ENCODE measurements around the gene PDLIM1.

The PDLIM1 gene

DNA sequence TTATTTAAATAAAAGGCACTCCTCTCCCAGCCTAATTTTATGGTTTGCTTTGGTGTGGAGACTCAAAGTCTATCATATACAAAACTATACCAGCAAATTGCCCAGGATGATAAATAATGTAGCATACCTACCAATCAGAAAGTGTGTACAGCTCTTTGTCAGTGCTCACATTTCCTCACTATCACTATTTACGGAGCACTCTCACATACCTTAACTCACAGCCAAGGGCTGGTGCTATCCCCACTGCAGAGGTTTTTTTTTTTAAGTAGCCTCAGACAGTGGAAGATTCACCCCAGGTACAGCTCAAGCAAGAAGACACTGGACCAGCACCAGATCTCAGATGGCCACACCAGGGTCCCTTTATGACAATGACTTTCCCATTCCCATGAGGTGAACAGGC lies 2.5 kb downstream of the PDLIM1 start:
- no peak for DNase-seq (ENCODE audit: low spot score)

DNA sequence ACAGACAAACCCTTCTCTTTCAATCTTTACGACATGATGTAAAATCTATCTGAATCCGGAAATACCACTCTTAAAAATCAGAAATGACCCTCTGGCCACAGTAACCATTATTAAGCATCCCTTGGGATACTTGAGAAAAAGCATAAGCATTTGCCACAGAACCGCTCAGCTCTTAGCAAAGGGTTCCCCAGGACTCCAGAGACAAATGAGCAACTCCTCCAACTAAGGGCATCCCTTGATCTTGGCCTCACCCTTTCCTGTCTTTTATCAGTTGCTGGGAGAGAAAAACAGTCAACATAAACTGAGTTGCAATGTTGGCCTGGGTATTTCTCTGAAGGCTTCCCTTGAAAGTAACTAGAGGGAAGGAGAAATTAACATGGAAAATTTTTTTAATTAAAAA lies 3.5 kb downstream of the PDLIM1 start:
- DNase-seq (ENCODE audit: low spot score): no peak

DNA sequence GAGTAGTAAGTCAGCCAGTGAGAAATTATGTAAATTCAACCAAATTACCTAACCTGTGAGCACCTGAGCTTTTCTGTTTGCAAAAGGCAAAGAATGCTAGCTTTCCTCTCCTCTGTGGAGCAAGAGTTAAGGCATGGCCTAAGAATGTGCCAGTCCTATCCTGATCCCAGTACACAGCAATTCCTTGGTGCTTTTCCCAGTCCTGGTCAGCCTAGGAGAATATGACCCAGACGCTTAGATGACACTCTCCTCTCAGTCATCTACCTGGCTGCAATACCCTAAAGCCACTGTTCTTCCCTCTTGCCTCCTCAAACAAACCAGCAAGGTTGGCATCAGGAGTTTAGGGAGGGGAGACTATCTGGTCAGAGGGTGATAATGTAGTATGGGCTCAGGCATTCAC lies 4.1 kb downstream of the PDLIM1 start:
- DNase-seq (ENCODE audit: low spot score): no peak

DNA sequence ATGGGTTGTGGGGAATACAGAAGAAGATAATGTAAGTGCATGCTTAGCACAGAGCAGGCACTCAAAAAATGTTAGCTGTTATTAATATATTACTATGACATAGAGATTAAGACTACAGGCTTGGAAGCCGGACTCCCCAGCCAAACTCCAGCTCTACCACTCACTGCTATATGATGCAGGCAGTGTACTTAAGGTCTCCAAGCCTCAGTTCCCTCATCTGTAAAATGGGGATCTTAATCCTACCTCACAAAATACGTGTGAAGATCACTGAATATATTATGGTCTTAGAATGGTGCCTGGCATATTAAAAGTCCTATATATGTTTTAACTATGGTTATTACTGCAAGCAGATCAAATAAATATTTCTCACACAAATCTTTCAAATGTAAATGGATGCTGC lies 5.2 kb downstream of the PDLIM1 start:
- DNase-seq (ENCODE audit: low spot score): no peak

DNA sequence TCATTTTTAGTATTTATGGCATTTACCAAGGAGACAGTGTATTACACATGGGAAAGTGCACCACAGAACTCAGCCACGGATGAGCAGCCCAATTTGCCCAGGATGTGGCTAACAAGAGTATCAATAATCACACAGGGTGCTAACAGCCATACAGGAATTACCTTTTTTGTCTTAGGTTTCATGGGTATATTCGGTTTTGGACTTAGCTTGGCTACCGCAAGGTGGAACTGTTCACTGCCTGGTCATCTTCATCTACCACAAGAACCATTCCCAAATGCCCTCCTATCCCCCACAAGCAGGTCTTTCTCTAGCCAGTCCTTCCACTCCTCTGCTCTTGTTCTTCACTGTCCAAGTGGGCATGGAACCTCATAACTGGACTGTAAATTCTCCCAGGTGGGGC lies 6.0 kb downstream of the PDLIM1 start:
- DNase-seq (ENCODE audit: low spot score): no peak

DNA sequence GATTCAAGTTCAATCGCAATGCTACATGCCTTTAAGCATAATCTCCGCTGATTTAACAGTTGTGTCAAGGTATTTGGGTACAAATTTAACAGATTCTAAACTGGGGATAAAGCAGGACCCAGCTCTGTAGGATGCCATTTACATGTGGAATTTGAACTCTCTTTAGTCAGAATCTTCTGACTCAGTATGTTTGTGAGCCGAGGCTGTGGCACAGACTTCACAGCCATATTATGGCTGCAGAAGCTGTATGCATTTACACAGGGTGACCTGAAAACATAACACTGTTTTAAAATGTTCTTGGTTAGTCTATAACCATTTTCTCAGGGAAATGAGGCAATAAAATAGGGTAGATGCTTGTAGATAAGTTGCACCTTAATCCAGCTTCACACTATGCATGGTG lies 8.7 kb downstream of the PDLIM1 start:
- DNase-seq (ENCODE audit: low spot score): no peak

DNA sequence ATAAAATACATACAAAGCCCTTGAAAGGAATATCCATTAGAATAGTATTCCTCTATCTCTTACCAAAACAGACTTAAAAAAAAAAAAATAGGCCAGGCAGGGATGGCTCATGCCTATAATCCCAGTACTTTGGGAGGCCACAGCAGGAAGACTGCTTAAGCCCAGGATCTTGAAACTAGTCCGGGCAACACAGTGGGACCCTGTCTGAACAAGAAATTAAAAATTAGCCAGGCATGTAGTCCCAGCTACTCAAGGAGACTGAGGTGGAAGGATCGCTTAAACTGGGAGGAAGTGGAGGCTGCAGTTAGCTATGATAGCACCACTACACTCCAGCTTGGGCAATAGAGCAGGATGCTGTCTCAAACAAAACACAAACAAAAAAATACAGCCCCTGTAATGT lies 9.6 kb downstream of the PDLIM1 start:
- no peak for DNase-seq (ENCODE audit: low spot score)

DNA sequence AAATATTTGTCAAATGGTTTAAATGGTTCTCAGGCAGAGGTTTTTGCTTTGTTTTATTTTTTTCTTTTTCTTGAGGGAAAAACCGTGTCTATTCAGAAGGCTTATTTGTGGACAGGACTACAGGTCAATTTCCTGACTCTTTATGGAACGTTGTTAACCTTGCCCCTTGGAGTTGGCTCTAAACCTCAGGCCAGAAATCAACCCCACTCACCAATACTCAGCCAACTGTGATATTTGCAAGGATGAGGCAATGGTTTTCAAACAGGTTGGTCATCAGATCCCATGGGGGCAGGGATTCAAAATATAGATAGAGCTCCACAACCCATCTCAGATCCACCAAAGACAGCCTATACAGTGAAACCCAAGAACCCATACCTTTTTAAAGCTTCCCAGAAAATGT lies 10.2 kb downstream of the PDLIM1 start:
- no peak for DNase-seq (ENCODE audit: low spot score)

DNA sequence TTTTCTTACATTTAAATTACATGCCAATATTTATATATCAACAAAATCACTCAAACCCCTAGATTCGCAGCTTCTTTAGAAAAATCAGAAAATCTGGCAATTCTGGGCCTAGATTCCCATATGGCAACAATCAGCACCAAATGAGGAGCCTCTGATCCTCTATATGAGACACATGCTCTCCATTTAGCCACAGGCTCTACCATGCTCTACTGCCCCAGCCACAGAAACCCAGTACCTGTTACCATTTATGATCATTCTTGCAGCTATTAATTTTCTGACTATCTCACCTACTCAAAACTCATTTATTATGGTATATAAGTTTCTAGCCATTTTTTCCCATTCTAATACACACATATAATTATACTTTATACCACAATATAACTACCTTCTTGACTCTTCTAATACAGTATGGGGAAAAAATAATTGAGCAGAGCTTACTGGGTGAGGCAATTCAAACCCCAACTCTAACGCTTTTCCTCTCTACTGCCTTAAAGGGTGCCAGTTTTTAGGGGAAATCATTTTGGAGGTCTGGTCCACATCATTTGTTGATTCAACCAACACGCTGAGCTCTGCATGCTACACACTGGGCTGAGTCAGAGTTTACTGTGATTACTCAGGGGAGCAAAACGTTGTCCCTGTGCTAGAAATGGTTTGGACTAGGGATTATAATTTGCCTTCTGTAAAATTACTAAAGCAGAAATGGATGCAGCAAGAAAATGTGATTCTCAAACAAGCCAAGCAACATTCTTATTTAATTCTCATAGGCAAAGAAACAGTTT lies 11.6 kb downstream of the PDLIM1 start:
- peak; percentile 9 for DNase-seq (ENCODE audit: low spot score)

DNA sequence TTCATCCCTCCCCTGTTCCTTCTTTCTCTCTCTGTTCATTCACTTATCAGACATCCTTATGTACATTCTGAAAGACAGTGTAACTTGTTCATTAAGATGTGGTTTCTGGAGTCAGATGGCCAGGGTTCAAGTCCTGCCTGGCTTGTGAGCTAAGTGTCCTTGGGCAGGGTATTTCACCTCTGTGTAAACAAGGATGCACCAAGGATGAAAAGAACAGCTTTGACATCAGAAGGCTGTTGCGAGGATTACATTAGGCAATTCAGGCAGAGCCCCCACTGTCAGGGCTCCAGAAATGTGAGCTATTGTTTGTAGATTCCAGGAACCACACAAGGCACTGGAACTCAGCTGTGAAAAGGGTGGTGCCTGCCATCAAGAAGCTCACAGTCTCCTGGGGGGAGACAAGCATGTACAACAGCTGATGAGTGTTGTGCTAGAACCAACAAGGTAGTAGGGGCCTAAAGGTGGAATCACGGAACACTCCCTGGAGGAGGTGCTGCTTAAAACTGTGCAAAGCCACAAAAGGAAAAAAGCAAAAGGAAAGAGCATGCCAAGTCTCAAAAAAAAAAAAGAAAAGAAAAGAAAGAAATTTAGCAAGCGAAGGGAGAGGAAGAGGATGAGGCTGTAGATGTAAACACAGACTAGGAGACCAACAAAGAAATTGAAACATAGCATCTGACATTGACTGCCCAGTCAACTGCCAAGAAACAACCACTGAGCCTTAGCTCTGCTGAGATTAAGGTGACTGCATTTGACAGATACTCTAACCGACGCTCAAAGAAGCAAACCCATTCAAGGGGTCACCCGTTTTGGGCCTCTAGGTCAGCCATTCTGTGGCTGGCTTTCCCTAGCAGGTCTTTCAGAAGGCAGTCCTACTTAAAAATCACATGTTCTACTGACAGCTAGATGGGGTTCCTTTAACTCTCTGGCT lies 12.5 kb downstream of the PDLIM1 start:
- peak; percentile 41 for DNase-seq (ENCODE audit: low spot score)

DNA sequence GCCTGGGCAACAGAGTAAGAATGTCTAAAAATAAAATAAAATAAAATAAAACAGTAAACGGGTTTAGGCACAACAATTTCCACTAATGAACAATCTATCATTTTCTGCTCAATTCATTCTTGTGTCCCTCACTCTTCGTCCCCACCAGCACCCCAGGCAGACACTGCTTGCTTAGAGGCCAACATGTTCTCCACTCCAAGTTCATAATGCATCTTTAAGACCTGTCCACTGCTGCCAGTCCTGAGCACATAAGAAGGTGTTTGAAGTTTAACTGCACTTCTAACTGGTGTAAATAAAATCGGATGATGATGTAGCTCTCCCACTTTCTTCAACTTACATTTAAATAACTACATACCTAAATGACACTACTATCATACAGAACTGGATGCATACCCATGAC lies 13.2 kb downstream of the PDLIM1 start:
- DNase-seq (ENCODE audit: low spot score): no peak

DNA sequence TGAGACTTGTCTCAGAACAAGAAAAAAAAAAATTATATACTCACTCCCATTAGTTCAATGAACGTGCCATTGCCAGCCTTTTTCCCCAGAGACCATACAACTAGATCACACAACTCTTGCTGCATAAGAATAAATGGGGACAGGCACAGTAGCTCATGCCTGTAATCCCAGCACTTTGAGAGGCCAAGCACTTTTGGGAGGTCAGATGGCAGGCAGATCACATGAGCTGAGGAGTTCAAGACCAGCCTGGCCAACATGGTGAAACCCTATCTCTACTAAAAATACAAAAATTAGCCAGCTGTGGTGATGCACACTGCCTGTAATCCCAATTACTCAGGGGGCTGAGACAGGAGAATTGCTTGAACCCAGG lies 13.6 kb downstream of the PDLIM1 start:
- no peak for DNase-seq (ENCODE audit: low spot score)

DNA sequence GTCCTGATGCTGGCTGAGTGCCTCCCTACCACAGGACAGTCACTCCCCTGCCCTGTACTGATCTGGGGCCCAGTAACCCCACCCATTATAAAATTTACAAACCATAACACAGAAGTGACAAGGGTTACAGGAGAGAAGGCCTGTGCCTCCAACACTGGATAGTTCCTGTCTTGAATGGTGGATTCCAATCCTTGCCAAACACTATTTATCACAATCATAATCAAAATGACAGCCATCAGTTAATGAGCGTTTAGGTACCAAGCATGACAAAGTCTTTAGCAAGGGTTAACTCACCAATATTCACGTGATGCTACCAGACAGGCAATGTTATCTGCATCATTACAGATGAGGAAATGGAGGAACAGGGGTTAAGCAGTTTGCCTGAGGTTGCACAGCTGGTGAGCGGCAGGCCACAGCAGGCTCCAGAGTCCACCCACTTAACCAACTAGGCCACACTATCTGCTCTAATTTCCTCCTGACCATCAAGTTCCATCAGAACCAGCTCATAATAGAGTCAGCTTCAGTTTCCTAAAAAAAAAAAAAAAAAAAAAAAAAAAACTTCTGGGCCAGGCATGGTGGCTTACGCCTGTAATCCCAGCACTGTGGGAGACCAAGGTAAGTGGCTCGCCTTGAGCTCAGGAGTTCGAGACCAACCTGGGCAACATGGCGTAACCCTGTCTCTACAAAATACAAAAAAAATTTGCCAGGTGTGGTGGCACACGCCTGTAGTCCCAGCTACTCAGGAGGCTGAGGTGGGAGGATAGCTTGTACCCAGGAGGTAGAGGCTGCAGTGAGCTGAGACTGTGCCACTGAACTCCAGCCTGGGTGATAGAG lies 14.2 kb downstream of the PDLIM1 start:
- peak; percentile 23 for DNase-seq (ENCODE audit: low spot score)

DNA sequence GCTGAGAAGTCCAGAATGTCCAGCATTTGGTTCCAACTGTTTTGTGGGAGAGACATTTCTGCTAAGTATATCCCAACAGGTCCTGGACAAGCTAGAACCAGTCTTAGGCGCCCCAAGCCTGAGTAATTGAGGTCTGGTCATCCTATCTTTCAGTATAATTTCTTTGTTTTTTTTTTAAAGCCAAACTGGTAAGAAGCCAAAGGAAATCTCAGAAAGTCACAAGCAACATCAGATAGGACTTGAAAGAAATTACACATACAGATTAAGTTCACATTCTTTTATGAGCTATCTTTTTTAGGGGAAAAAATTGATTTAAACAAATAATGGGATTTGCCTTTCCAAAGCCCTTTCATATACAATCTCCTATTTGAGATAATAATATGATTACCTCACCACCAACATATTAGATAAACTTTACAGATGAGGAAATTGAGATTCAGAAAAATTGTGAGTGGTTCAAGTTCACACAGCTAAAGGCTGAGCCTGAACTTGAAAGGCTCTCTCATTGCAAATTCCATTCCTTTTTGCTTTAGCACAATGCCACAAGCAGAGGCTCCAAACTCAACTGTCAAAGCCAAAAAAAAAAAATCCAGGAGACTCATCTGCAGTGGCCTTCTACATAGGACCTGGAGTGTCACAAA lies 15.0 kb downstream of the PDLIM1 start:
- no peak for DNase-seq (ENCODE audit: low spot score)

DNA sequence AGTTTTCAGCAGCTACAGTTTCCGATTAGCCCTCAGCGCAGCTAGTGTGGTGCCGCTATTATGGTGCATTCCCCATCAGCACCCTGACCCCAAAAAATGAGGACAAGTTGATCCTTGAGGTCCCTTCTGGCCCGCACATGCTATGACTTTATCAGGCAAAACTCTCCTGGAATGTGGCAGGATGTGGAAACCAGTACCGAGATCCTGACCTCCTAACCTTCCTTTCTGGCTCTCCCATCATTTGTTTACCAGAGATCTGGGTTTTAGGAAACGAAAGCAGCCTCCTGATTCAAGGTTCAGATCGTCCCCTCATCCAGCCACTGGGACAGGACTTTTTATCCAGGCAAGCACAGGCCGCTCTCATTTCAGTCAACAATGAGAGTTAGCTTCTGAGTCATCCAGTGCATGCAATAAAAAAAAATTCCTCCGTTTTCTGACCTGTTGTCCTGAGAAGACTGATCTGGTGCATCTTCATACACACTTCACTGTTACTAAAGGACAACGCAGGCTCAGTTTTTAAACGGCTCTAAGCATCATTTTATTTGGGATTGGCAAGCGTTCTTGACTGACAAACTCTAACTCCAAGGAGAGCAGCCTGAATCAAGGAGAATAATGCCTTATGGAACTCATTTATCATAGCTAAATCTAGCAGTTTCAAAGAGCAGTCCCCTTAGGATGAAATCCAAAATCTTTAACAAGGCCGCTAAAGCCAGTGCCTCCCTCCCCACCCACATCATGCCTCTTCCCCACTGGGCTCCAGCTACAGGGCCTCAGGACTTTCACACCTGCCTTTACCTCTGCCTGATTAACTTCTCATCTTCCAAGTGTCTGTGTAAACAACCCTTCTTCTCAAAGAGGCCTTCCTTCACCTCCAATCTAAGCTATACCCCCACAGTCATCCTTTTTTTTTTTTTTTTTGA lies 17.1 kb downstream of the PDLIM1 start:
- DNase-seq (ENCODE audit: low spot score): no peak

DNA sequence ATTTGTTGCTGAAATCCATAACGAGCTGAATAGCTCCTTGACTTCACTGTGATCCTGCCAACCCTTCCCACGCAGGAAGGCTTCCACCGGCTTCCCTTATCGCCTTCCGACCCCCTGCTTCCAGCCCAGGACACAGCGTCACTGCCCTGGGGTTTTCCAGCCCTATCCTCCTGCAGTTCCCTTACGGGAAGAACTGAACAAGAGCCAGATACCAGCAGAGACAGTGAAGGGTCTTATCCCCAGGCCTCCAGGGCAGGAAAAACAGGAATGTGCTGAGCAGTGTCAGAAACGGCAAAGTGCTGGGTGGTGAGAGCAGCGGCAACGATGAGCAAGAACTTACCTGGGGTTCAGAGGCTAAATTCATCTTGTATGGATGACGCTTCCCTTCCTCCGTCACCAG lies 22.4 kb downstream of the PDLIM1 start:
- DNase-seq (ENCODE audit: low spot score): no peak

DNA sequence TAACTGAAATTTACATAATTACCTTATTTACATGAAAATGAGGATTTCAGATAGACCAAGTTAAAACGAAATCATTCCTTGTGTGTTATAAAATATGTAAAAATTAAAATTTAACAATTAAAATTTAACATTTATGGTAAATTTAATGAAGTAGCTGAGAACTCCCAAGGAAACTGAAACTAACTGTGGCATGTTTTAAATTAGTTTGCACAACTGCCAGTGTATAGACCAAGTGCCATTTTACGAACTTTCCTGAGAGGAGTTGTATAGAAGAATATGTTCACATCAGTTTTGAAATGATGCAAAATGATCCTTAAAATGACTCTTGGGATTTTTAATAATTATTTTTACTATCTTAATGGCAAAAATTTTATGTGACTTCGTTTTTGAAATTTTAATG lies 23.6 kb downstream of the PDLIM1 start:
- DNase-seq (ENCODE audit: low spot score): no peak

DNA sequence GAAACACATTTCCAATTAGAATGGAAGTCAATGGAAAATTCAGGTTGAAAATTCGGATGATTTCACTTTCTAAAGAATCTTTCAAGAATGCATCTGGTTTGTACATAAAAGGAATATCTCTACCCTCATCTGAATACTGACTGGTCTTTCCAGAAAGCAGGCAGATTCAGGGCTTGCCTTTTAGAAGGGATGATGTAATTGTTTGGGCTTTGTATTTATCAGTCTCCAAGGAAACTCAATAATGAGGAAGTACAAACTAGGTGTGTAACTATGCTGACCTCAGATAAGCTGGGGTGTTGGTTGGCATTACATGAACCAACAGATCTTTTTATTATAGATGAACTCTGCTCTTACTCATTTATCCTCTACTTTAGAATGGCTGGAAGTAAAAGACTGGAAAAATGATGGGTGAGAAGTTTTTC lies 24.1 kb downstream of the PDLIM1 start:
- no peak for DNase-seq (ENCODE audit: low spot score)

DNA sequence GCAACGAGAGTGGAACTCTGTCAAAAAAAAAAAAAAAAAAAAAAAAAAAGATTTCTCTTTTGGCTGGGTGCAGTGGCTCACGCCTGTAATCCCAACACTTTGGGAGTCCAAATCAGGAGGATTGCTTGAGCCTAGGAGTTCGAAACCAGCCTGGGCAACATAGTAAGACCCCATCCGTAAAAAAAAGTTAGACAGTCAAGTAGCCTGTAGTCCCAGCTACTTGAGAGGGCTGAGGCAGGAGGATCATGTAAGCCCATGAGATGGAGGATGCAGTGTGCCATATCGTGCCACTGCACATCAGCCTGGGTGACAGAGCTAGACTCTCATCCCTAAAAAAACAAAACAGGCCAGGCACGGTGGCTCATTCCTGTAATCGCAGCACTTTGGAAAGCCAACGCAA lies 25.2 kb downstream of the PDLIM1 start:
- DNase-seq (ENCODE audit: low spot score): no peak

DNA sequence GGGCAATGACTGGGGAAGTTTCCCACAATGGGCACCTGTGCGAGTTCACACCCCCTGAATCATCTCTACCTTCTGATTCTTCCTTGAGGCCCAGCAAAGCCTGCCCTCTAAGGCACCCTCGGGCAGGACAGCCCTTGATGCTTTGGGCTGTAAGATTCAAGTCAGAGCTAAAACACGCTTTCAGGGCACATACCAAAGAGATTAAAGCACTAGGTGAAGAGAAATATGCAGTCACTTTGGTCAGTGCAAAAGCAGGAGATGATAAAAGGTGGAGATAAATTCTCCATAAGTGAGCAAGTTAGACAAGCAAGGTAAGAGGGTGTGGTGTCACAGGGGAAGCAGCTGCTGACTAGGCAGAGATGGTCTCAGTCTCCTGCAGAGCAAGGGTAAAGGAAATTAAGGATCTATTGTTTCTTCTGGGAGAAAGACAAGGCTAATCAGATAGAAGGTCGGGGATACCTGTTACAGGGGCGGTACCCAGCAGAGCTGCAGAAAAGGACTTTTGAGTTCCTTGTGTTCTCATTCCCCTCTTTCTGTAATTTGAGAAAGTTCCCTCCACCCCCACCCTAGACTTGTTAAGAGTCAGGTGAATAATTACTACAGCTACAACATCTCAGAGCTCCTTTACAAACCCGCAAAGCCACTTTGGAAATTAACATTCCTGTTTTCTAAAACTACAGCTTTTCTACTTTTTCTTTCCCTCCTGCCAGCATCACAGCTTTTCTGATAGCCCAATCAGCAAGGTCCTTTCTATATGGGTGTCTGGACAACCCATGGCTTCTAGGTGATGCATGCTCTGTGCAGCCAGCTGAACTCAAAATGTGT lies 26.4 kb downstream of the PDLIM1 start:
- DNase-seq (ENCODE audit: low spot score): no peak
